ENCODE results near the gene SH3PXD2A. TPM values are rescaled to one million over a fixed set of nuclear protein-coding genes. Genes with fewer than 3 reads are reported as not detected.

SH3PXD2A gene
- total and polyA plus RNA-seq, 2 experiments from 2014 or later, result 1.8 to 5.0 TPM

DNA sequence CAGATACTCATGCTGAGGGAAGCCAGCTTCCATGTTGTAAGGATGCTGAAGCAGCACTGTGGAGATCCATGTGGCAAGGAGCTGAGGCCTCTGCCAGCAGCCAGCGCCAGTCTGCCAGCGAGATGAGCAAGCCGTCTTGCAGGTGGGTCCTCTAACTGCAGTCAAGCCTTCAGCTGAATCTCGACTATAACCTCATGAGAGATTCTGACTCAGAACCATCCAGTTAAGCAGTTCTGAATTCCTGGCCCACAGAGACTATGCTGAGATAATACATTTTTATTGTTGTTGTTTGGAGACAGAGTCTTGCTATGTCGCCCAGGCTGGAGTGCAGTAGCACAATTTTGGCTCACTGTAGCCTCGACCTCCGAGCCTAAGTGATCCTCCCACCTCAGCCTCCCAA is 105.6 kb downstream of the SH3PXD2A start:
- H3K27me3 Mint-ChIP-seq (ENCODE audit: insufficient read depth, low read depth, poor library complexity), result peaks cover 1% of the 10 kb centered on the region

More for the DNA sequence above, 105.6 kb downstream of the SH3PXD2A start:
- Histone ChIP-seq H3K79me2 (replicated peaks; ENCODE audit: insufficient read depth) (no peaks in the 10 kb centered on the region), H3K36me3 (ENCODE audit: insufficient read depth) (no peaks in the 10 kb centered on the region), H3F3A (replicated peaks; ENCODE audit: low read depth) (no peaks in the 10 kb centered on the region), H3K27me3 (ENCODE audit: insufficient read depth) (no peaks in the 10 kb centered on the region), H3K4me3 (no peak overlapping the region), H3K4me1 (ENCODE audit: insufficient read depth) (no peaks in the 10 kb centered on the region), H3K4me2 (no peak overlapping the region), H3K27ac (ENCODE audit: low read depth) (no peak overlapping the region), H3K9me2 (ENCODE audit: insufficient read depth) (no peaks in the 10 kb centered on the region), H4K20me1 (replicated peaks; ENCODE audit: insufficient read depth) (no peaks in the 10 kb centered on the region), H2AFZ (no peak overlapping the region)
- Mint-ChIP-seq H3K4me1 (peaks cover 4% of the 10 kb centered on the region; the same call in 1 of the 3 replicates), H3K27ac (no peak overlapping the region), H3K4me3 (no peak overlapping the region), H3K36me3 (ENCODE audit: low read depth) (no peaks in the 10 kb centered on the region), H3K9me3 (peaks cover 8% of the 10 kb centered on the region; the same call in 1 of the 3 replicates)
- no peak for ATAC-seq
- TF ChIP-seq EZH2 (IDR thresholded peaks at IDR 0.05; ENCODE audit: low read depth, unreplicated experiment) (no peak), ZNF114 (CRISPR knock-in tag; IDR thresholded peaks at IDR 0.05) (no peak), NANOG (IDR thresholded peaks at IDR 0.05; ENCODE audit: borderline replicate concordance) (no peak), REST (IDR thresholded peaks at IDR 0.05; ENCODE audit: unreplicated experiment) (no peak), CREB1 (CRISPR knock-in tag; IDR thresholded peaks at IDR 0.05; ENCODE audit: low read depth) (no peak), ZNF331 (CRISPR knock-in tag; IDR thresholded peaks at IDR 0.05; ENCODE audit: low read depth) (no peak), CTCF (conservative IDR thresholded peaks at IDR 0.05; ENCODE audit: low read depth in 2 of 2) (no peak), EZH2phosphoT487 (IDR thresholded peaks at IDR 0.05; ENCODE audit: unreplicated experiment) (no peak), JUNB (IDR thresholded peaks at IDR 0.05; ENCODE audit: unreplicated experiment) (no peak), POLR2AphosphoS5 (IDR thresholded peaks at IDR 0.05; ENCODE audit: low read depth) (no peak), STAT1 (IDR thresholded peaks at IDR 0.05; ENCODE audit: unreplicated experiment) (no peak)
- TF ChIP-seq, protein P1, sequence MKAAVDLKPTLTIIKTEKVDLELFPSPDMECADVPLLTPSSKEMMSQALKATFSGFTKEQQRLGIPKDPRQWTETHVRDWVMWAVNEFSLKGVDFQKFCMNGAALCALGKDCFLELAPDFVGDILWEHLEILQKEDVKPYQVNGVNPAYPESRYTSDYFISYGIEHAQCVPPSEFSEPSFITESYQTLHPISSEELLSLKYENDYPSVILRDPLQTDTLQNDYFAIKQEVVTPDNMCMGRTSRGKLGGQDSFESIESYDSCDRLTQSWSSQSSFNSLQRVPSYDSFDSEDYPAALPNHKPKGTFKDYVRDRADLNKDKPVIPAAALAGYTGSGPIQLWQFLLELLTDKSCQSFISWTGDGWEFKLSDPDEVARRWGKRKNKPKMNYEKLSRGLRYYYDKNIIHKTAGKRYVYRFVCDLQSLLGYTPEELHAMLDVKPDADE (IDR thresholded peaks at IDR 0.05), result no peak
- TF ChIP-seq, protein P2, sequence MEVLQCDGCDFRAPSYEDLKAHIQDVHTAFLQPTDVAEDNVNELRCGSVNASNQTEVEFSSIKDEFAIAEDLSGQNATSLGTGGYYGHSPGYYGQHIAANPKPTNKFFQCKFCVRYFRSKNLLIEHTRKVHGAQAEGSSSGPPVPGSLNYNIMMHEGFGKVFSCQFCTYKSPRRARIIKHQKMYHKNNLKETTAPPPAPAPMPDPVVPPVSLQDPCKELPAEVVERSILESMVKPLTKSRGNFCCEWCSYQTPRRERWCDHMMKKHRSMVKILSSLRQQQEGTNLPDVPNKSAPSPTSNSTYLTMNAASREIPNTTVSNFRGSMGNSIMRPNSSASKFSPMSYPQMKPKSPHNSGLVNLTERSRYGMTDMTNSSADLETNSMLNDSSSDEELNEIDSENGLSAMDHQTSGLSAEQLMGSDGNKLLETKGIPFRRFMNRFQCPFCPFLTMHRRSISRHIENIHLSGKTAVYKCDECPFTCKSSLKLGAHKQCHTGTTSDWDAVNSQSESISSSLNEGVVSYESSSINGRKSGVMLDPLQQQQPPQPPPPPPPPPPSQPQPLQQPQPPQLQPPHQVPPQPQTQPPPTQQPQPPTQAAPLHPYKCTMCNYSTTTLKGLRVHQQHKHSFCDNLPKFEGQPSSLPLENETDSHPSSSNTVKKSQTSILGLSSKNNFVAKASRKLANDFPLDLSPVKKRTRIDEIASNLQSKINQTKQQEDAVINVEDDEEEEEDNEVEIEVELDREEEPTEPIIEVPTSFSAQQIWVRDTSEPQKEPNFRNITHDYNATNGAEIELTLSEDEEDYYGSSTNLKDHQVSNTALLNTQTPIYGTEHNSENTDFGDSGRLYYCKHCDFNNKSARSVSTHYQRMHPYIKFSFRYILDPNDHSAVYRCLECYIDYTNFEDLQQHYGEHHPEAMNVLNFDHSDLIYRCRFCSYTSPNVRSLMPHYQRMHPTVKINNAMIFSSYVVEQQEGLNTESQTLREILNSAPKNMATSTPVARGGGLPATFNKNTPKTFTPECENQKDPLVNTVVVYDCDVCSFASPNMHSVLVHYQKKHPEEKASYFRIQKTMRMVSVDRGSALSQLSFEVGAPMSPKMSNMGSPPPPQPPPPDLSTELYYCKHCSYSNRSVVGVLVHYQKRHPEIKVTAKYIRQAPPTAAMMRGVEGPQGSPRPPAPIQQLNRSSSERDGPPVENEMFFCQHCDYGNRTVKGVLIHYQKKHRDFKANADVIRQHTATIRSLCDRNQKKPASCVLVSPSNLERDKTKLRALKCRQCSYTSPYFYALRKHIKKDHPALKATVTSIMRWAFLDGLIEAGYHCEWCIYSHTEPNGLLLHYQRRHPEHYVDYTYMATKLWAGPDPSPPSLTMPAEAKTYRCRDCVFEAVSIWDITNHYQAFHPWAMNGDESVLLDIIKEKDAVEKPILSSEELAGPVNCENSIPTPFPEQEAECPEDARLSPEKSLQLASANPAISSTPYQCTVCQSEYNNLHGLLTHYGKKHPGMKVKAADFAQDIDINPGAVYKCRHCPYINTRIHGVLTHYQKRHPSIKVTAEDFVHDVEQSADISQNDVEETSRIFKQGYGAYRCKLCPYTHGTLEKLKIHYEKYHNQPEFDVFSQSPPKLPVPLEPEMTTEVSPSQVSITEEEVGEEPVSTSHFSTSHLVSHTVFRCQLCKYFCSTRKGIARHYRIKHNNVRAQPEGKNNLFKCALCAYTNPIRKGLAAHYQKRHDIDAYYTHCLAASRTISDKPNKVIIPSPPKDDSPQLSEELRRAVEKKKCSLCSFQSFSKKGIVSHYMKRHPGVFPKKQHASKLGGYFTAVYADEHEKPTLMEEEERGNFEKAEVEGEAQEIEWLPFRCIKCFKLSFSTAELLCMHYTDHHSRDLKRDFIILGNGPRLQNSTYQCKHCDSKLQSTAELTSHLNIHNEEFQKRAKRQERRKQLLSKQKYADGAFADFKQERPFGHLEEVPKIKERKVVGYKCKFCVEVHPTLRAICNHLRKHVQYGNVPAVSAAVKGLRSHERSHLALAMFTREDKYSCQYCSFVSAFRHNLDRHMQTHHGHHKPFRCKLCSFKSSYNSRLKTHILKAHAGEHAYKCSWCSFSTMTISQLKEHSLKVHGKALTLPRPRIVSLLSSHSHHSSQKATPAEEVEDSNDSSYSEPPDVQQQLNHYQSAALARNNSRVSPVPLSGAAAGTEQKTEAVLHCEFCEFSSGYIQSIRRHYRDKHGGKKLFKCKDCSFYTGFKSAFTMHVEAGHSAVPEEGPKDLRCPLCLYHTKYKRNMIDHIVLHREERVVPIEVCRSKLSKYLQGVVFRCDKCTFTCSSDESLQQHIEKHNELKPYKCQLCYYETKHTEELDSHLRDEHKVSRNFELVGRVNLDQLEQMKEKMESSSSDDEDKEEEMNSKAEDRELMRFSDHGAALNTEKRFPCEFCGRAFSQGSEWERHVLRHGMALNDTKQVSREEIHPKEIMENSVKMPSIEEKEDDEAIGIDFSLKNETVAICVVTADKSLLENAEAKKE (CRISPR knock-in tag; IDR thresholded peaks at IDR 0.05), result no peak
- no peak for DNase-seq (ENCODE audit: low spot score)
